ENCODE measurements around the gene MRFAP1. TPM values are rescaled to one million over a fixed set of nuclear protein-coding genes. Genes with fewer than 3 reads are reported as not detected.

Gene MRFAP1
- total RNA-seq, 4 donors from 2014 or later: 143 to 214 (median 163) TPM

- no peaks in the 10 kb centered on the region for H3K36me3 ChIP-seq
- H3K27me3 ChIP-seq: peaks cover 5% of the 10 kb centered on the region
- TF ChIP-seq POLR2AphosphoS5 (IDR thresholded peaks at IDR 0.05) (no peak), EP300 (IDR thresholded peaks at IDR 0.05) (no peak), CTCF (IDR thresholded peaks at IDR 0.05) (no peak), POLR2A (IDR thresholded peaks at IDR 0.05) (no peak)
- no peak for DNase-seq (ENCODE audit: low spot score in 2 of 2)
- H3K4me1 ChIP-seq: peaks cover 32% of the 10 kb centered on the region
- no peak overlapping the region for H3K4me3 ChIP-seq
- H3K9me3 ChIP-seq: no peaks in the 10 kb centered on the region
- H3K27ac ChIP-seq: no peak overlapping the region
- 84% methylated on average over 3 of the region's 3 CpGs for WGBS
These were observed 22.1 kb downstream of the MRFAP1 start for GRCh38 chr4:6662591-6662990.

GRCh38 chr4:6663596-6664393 is 23.3 kb downstream of the MRFAP1 start:
- WGBS: 31% methylated on average over 30 of the region's 55 CpGs
- Histone ChIP-seq H3K9me3 (no peaks in the 10 kb centered on the region), H3K4me3 (peak overlapping the region; percentile 39), H3K4me1 (peaks cover 23% of the 10 kb centered on the region), H3K27me3 (peaks cover 5% of the 10 kb centered on the region), H3K27ac (no peak overlapping the region), H3K36me3 (no peaks in the 10 kb centered on the region)
- DNase-seq (ENCODE audit: low spot score in 2 of 2): peak in 1 of 2 donors; percentile 62
- no peak for TF ChIP-seq CTCF (IDR thresholded peaks at IDR 0.05)
- TF ChIP-seq POLR2A (IDR thresholded peaks at IDR 0.05): no peak
- no peak for TF ChIP-seq POLR2AphosphoS5 (IDR thresholded peaks at IDR 0.05)
- TF ChIP-seq EP300 (IDR thresholded peaks at IDR 0.05): no peak

GRCh38 chr4:6665320-6665654 is 24.8 kb downstream of the MRFAP1 start:
- no peak overlapping the region for H3K4me3 ChIP-seq
- H3K9me3 ChIP-seq: no peaks in the 10 kb centered on the region
- peaks cover 5% of the 10 kb centered on the region for H3K27me3 ChIP-seq
- H3K36me3 ChIP-seq: no peaks in the 10 kb centered on the region
- no peak for TF ChIP-seq CTCF (IDR thresholded peaks at IDR 0.05)
- TF ChIP-seq EP300 (IDR thresholded peaks at IDR 0.05): no peak
- no peak for TF ChIP-seq POLR2A (IDR thresholded peaks at IDR 0.05)
- no peak for TF ChIP-seq POLR2AphosphoS5 (IDR thresholded peaks at IDR 0.05)
- DNase-seq (ENCODE audit: low spot score in 2 of 2): peak in 1 of 2 donors; percentile 17
- 97% methylated on average over 9 of the region's 9 CpGs for WGBS
- H3K4me1 ChIP-seq: peaks cover 12% of the 10 kb centered on the region
- no peak overlapping the region for H3K27ac ChIP-seq

- no peak for TF ChIP-seq POLR2A (IDR thresholded peaks at IDR 0.05)
- TF ChIP-seq POLR2AphosphoS5 (IDR thresholded peaks at IDR 0.05): no peak
- TF ChIP-seq EP300 (IDR thresholded peaks at IDR 0.05): no peak
- TF ChIP-seq CTCF (IDR thresholded peaks at IDR 0.05): no peak
- Histone ChIP-seq H3K36me3 (no peaks in the 10 kb centered on the region), H3K4me1 (peaks cover 24% of the 10 kb centered on the region), H3K27me3 (peaks cover 5% of the 10 kb centered on the region), H3K4me3 (no peak overlapping the region), H3K27ac (no peak overlapping the region), H3K9me3 (no peaks in the 10 kb centered on the region)
- 79% methylated on average over 11 of the region's 11 CpGs for WGBS
- DNase-seq (ENCODE audit: low spot score in 2 of 2): no peak
These were observed 27.9 kb downstream of the MRFAP1 start for GRCh38 chr4:6668391-6668790.

- Histone ChIP-seq H3K4me3 (no peak overlapping the region), H3K27ac (no peak overlapping the region), H3K9me3 (no peaks in the 10 kb centered on the region), H3K36me3 (no peaks in the 10 kb centered on the region), H3K4me1 (peaks cover 34% of the 10 kb centered on the region), H3K27me3 (no peaks in the 10 kb centered on the region)
- TF ChIP-seq POLR2AphosphoS5 (IDR thresholded peaks at IDR 0.05) (no peak), CTCF (IDR thresholded peaks at IDR 0.05) (no peak), POLR2A (IDR thresholded peaks at IDR 0.05) (no peak), EP300 (IDR thresholded peaks at IDR 0.05) (no peak)
- DNase-seq (ENCODE audit: low spot score in 2 of 2): no peak
- whole genome bisulfite sequencing: 50% methylated on average over 1 of the region's 1 CpG
These were observed 31.2 kb downstream of the MRFAP1 start for GRCh38 chr4:6671648-6672047.
